ENCODE data around the gene CALML4. TPM values are rescaled to one million over a fixed set of nuclear protein-coding genes. Genes with fewer than 3 reads are reported as not detected.

CALML4 gene
- total RNA-seq, 4 donors from 2014 or later = 5.5 to 9.2 (median 7.3) TPM

DNA sequence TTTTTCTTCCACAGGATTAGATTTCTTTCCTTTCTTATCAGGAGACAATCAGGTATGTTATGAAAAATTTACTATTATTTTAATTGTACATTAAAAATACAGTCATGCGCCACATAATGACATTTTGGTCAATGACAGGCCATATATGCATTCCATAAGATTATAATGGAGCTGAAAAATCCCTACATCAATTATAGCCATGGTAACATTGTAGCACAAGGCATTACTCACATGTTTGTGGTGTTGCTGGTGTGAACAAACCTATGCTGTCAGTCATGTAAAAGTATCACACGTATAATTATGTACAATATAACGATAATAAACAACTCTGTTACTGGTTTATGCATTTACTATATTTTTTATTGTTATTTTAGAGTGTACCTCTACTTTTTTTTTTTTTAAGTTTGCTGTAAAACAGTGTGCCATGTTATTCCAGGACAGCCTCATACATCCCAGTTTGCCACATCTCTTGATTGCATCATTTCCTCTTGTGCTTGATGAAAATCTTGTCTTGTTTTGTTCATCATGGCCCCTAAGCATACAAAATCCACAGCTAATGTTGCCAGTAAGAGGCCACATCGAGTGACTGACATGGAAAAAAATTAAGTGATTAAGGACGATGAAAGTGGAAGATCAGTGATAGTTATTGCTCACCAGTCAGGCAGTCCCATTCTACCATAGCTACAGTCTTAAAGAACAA is 21.4 kb downstream of the CALML4 start:
- TF ChIP-seq, protein P1, sequence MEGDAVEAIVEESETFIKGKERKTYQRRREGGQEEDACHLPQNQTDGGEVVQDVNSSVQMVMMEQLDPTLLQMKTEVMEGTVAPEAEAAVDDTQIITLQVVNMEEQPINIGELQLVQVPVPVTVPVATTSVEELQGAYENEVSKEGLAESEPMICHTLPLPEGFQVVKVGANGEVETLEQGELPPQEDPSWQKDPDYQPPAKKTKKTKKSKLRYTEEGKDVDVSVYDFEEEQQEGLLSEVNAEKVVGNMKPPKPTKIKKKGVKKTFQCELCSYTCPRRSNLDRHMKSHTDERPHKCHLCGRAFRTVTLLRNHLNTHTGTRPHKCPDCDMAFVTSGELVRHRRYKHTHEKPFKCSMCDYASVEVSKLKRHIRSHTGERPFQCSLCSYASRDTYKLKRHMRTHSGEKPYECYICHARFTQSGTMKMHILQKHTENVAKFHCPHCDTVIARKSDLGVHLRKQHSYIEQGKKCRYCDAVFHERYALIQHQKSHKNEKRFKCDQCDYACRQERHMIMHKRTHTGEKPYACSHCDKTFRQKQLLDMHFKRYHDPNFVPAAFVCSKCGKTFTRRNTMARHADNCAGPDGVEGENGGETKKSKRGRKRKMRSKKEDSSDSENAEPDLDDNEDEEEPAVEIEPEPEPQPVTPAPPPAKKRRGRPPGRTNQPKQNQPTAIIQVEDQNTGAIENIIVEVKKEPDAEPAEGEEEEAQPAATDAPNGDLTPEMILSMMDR (IDR thresholded peaks at IDR 0.05; ENCODE audit: low read depth) = no peak

DNA sequence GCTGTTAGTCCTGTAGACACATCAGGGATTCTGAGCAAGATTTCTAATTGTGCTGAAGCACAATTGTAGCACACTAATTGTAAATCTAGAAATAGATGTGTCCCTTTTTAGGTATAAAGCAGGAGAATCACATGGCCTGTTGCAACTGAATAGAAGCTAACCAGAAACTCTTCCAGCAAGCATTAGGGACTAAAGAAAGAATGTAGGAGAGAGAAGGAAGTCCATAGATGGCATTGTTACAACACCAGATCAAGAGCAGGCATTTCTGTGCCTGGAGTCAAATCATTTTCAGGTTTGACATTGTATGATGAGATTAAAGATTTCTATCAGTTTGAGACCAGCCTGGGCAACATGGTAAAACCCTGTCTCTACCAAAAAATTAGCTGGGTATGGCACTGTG is 27.4 kb downstream of the CALML4 start:
- TF ChIP-seq, protein P1 (IDR thresholded peaks at IDR 0.05; ENCODE audit: low read depth) = no peak

DNA sequence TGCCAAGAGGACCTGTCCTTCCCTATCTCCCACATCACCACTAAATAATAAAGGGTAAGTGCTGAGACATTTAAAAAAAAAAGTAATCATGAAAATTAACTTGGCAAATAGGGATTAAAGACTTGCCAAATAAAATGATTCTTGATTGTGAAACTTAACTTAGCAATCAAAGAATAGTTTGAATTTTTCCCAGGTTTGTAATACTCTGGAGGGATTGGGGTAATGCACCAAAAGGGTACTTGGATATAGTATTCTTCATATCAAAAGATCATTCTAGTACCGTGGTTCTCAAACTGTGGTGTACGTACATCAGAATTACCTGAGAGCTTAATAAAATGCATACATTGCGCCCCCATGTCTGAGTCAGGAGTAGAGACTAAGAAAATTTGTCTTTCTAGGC is 28.5 kb downstream of the CALML4 start:
- TF ChIP-seq, protein P1 (IDR thresholded peaks at IDR 0.05; ENCODE audit: low read depth) = no peak

DNA sequence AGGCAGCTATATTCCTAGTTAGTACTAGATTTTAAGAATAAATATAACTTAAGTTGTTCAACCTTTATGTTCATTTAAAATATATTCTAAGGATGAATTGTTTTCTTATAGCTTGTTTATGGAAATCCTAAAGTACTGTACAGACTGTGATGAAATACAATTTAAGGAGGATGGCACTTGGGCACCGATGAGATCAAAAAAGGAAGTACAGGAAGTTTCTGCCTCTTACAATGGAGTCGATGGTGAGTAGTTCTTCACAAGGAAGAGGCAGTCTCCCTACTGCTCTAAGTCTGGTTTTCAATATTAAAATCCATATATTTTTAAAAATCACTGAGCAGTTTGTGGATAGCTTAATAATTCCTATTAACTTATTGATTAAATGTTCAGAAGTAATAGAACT is 29.6 kb downstream of the CALML4 start:
- TF ChIP-seq, protein P1 (IDR thresholded peaks at IDR 0.05; ENCODE audit: low read depth) = no peak

DNA sequence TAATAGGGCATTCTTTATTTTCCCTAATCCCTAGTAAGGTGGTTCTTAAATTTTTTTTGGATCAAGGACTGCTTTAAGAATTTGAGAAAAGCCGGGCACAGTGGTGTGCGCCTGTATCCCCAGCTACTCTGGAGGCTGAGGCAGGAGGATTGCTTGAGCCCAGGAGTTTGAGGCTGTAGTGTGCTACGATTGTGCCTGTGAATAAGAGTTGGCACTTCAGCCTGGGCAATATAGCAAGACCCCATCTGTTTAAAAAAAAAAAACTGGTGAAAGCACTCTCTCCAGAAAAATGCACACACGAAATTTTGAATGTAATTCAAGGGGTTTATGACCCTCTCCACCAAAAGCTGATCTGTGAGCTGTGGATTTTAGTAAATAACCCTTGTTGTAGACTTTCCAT is 32.0 kb downstream of the CALML4 start:
- TF ChIP-seq, protein P1 (IDR thresholded peaks at IDR 0.05; ENCODE audit: low read depth) = no peak

DNA sequence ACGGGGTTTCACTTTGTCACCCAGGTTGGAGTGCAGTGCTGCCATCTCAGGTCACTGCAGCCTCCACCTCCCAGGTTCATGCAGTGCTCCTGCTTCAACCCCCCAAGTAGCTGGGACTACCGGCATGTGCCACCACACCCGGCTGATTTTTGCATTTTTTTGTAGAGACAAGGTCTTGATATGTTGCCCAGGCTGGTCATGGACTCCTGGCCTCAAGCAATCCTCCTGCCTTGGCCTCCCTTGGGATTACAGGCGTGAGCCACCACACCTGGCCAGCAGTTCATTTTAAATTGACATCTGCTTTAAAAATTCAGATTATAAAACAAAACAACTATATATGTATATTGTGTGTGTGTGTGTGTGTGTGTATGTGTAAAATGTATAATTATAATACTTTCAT is 38.3 kb downstream of the CALML4 start:
- TF ChIP-seq, protein P1 (IDR thresholded peaks at IDR 0.05; ENCODE audit: low read depth) = no peak

DNA sequence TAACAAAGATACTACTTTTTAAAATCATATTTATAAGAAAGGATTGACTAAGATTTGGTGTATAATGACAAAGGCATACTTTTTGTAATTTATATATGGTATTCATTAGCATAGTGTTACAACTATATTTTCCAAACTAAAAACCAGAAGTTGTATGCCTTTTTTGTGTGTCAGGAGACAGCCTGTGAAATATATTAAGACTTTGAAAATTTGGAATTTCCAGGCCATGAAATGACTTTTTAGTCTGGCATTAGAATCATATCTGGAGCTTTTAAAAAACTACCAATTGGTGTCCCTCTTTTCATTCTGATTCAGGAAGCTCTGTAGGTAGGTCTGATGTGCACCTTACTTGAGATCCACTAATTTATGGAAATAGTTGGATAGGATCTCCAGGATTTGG is 41.9 kb downstream of the CALML4 start:
- TF ChIP-seq, protein P1 (IDR thresholded peaks at IDR 0.05; ENCODE audit: low read depth) = no peak
